Suppressor macrophage treated with lipopolysaccharide for 1 hour (primary cell): ENCODE measurements around the gene PRR33.

Experiments
- DNase-seq, 3 donors: peaks; one replicate each; pipeline ENCODE4 v3.0.0-alpha.2; 2020 to 2022

The PRR33 gene

GRCh38 chr11:1846453-1846932, 45.2 kb downstream of the PRR33 start:
- DNase-seq = no peak

- DNase-seq = no peak
Measured at GRCh38 chr11:1845561-1846452, 45.9 kb downstream of the PRR33 start.

GRCh38 chr11:1845095-1845429, 46.6 kb downstream of the PRR33 start:
- no peak for DNase-seq

GRCh38 chr11:1844221-1845094, 47.2 kb downstream of the PRR33 start:
- peak; percentile 67 to 78 (median 72) for DNase-seq

- no peak for DNase-seq
Measured at GRCh38 chr11:1843796-1844195, 47.9 kb downstream of the PRR33 start.

- DNase-seq = no peak
Measured at GRCh38 chr11:1843098-1843473, 48.6 kb downstream of the PRR33 start.

- DNase-seq = no peak
Measured at GRCh38 chr11:1842149-1843097, 49.3 kb downstream of the PRR33 start.

GRCh38 chr11:1841511-1842148, 50.1 kb downstream of the PRR33 start:
- no peak for DNase-seq

- DNase-seq = no peak
Measured at GRCh38 chr11:1840780-1841480, 50.8 kb downstream of the PRR33 start.

- peak; percentile 87 to 92 (median 89) for DNase-seq
Measured at GRCh38 chr11:1839924-1840779, 51.5 kb downstream of the PRR33 start.

GRCh38 chr11:1839204-1839923, 52.3 kb downstream of the PRR33 start:
- no peak for DNase-seq

GRCh38 chr11:1838426-1839144, 53.1 kb downstream of the PRR33 start, which contains the start of gene TNNI2:
TSS of gene TNNI2 (plus strand) at chr11:1838981. CDS start at chr11:1839697, 716 bp downstream.
- DNase-seq = no peak
